GM19324 (cell line): ENCODE results near the gene FGFRL1.
"Not testable (repeated sequence)": the region's sequence is repeated elsewhere in the genome, so short reads cannot be mapped to it uniquely, and the experiment has no call there.

Experiments
- ATAC-seq: cut with Tn5 transposase; IDR thresholded peaks from one replicate; pipeline ENCODE4 v1.9.1; 2021; ENCODE audit warnings: mild to moderate bottlenecking, moderate library complexity; ENCODE audit not compliant: unreplicated experiment, low FRiP score

FGFRL1 gene

DNA sequence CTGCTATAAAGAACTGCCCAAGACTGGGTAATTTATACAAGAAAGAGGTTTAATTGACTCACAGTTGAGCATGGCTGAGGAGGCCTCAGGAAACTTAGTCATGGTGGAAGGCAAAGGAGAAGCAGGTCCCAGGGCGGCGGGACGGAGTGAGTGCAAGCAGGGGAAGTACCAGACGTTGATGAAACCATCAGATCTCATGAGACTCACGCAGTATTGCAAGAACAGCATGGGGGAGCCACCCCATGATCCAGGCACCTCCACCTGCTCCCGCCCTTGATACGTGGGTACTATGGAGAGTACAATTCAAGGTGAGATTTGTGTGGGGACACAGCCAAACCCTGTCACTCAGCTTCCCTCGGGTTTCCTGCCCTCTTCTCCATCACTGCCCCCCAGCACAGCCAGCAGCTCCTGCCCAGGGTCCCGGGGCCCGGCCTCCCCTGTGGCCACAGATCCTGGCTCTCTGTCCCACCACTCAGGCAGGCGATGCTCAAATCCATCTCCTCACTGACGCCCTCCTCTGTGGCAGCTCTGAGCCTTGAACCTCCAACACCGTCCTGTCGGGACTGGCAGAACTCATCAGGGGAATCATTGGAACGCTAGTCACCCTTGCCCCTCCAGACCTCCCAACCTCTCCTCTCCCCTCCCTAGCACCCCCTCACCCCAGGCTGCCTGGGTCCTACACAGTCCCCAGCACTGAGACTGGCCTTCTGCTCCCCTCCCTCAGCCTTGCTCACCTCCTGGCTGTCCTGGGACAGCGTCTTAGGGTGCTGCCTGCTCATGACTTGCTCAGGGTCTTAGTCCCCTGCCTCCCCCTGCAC is 37.6 kb downstream of the FGFRL1 start:
- ATAC-seq, result no peak

DNA sequence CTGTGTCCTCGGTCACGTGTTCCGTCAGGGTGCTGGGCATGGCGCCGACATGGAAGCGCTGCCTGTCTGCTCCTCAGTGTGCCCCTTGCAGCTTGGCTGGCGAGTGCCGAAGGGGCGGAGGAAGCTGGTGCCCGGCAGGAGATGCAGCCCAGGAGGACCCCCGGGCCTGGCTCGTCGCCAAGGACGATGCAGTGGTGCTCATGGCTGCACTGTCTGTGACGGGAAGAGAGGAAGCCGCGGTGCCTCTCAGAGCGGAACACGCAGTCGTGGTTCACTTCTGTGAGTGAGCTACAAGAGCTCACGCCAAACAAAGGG is 38.1 kb downstream of the FGFRL1 start:
- ATAC-seq, result no peak

DNA sequence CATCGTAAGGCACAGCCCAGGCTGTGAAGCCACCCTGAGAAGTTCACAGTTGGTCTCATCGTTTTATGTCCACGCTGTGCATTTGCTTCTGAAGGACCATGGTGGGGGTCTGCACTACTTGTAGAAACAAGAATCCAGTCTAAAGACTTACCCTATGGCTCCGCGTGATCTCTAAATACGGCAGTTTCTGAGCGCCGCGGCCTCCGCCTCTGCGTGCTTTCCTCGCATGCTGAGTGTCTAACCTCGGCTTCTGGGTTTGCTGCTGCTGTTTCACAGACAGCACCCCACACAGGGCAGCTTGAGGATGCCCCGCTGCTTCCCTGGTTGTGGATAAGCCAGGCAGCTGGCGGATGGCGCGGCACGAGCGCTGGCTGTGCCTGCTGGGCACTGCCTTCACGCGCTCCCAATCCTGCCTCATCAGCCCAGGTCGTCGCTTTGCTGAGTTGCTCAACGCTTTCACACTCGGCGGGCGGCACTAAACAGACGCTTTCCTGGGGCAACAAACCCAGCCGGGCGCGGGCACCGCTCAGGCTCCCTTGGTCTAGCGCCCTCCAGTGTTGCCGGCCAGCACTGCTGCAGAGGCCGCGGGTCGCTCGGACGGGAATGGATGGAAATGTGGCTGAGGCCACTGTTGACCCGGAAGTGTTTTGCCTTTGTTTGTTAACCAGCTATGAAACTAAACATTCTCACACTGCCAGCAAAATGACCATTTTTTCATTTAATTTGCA is 39.2 kb downstream of the FGFRL1 start:
- no peak for ATAC-seq

DNA sequence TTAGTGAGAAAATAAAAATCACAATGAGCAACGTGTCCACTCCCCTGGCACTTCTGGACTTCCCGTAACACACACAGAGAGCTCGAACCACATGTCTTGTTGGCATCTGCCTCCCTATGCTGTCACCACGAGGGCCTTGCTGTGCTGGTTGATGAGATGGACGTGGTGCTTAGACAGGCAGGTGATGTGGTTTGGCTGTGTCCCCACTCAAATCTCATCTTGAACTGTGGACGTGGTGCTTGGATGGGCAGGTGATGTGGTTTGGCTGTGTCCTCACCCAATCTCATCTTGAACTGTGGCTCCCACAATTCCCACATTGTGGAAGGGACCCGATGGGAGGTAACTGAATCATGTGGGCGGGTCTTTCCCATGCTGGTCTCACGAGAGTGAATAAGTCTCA is 40.0 kb downstream of the FGFRL1 start:
- ATAC-seq, result no peak

DNA sequence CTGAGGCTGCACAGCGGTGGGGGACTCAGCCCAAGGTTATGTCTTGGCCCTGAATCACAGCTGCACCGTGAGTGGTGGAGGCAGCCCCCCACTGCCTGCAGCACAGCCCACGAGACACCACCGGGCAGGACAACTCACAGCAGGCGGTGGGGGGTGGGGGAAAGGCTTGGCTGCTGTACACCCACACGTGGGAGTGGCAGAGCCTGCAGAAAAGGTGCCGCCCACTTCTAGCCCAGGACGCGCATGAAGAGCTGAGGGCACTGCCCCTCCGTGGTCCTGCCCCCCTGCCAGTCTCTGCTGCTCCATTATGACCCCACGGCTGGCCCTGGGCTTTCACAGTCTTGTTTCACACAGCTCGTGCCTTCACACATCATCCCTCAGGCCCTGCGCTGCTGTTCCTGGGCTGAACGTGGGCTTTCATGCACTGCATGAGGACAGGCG is 40.8 kb downstream of the FGFRL1 start:
- no peak for ATAC-seq

DNA sequence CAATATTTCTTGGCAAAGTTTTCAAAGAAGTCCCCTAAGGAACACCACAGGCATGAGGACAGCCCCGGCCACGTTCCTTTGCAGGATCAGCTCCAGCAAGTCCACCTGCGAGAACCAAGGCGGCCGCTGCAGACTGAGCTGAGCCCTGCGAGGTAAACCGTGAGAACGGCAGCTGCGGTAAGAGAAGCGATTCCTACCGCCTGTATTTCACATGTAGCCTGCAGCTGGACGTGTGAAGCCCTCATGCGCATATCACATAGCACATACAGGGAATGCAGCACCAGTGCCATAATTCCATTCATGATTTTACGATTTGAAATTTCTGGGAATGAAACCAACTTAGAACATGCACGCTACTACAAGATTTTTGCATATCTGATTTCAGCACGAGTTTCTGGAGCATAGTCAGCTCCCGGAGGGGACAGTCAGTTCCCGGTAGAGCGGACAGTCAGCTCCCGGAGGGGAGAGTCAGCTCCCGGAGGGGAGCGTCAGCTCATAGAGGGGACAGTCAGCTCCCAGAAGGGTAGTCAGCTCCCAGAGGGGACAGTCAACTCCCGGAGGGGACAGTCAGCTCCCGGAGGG is 41.7 kb downstream of the FGFRL1 start:
- no peak for ATAC-seq

DNA sequence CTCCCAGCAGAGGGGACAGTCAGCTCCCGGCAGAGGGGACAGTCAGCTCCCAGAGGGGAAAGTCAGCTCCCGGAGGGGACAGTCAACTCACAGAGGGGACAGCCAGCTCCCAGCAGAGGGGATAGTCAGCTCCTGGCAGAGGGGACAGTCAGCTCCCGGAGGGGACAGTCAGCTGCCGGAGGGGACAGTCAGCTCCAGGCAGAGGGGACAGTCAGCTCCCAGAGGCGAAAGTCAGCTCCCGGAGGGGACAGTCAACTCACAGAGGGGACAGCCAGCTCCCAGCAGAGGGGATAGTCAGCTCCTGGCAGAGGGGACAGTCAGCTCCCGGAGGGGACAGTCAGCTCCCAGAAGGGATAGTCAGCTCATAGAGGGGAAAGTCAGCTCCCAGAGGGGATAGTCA is 42.5 kb downstream of the FGFRL1 start:
- not testable (repeated sequence) for ATAC-seq

DNA sequence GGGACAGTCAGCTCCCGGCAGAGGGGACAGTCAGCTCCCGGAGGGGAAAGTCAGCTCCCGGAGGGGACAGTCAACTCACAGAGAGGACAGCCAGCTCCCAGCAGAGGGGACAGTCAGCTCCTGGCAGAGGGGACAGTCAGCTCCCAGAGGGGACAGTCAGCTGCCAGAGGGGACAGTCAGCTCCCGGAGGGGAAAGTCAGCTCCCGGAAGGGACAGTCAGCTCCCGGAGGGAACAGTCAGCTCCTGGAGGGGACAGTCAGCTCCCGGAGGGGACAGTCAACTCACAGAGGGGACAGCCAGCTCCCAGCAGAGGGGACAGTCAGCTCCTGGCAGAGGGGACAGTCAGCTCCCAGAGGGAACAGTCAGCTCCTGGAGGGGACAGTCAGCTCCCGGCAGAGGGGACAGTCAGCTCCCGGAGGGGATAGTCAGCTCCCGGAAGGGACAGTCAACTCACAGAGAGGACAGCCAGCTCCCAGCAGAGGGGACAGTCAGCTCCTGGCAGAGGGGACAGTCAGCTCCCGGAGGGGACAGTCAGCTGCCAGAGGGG is 43.3 kb downstream of the FGFRL1 start:
- not testable (repeated sequence) for ATAC-seq

DNA sequence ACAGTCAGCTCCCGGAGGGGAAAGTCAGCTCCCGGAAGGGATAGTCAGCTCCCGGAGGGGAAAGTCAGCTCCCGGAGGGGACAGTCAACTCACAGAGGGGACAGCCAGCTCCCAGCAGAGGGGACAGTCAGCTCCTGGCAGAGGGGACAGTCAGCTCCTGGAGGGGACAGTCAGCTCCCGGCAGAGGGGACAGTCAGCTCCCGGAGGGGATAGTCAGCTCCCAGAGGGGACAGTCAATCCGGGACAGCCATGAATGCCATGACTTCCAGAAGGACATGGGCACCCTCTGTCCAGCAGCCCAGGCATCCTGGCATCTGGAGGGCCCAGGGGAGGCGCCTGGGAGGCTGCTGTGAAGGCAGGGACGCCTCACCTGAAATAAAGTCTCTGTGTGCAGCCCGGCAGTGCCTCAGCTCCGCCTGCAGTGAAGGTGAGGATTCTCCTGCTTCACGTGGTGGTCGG is 43.8 kb downstream of the FGFRL1 start:
- not testable (repeated sequence) for ATAC-seq

DNA sequence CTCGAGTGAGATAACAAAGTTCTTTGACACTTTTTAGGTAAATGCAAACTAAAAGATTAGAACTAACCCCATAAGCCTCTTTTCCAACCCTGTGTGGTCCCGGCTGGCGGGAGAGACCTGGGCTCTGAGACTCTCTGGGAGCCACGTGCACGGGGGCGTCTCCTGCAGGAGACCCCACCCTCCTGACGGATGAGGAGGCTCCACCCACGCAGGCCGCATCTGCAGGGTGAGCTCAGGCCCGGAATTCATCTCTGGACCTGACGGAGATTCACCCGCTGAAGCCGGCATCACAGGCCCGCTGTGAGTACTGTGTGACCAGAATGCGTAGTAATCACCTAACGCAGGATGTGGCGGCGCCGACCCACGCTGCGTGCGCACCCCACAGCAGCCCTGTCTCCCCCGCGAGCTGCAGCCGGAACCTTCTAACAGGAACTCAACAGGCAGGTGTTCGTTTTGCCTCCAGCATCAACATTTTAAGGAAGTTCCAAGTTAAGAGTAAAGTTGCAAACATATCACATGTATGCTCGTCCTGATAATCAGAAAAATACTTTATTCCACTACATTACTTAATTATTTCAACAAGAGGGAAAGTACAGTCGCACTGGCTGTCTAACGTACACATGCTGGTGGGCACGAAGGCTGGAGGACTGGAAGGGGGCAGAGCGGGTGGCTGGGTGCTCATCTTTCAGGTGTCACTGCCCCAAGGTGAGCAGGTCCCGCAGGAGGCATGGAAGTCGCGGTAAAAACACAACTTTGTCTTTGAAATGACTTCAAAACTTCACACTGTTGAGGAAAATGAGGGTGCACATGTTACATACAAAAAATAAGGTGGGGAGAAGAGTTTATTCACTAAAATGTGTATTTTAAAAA is 44.5 kb downstream of the FGFRL1 start:
- no peak for ATAC-seq

DNA sequence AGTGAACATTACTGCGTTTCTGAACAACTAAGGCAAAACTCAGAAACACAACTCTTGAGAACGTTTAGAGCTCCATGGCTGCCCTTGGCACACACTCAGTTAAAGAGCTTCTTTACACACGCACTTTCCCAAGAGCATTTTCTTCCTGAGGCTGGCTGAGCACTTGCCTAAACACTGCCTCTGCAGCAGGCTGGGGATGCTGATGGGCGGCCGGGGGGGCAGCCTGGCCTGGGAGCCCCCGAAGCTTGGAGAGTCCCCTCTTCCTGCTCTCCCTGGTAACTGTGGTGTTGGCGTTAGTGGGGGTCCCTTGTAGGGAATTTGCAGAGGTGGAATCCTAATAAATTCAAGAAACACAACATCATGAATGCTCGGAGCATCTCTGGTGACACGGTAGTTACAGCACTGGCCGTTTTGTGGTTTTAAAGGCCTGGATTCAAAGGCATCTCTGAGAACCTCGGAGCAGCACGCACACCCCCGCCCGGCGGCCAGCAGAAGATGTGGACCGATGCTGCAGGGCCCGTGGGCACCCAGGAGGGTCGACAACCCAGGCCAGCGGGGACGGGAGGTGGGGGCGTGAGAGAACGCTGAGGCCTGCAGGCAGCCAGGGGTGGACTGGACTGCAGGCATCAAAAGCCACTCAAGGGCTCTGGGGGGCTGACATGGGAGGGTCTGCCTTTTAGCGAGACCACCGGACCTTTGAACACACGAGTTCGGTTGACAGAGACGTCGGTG is 45.4 kb downstream of the FGFRL1 start:
- ATAC-seq, result no peak

DNA sequence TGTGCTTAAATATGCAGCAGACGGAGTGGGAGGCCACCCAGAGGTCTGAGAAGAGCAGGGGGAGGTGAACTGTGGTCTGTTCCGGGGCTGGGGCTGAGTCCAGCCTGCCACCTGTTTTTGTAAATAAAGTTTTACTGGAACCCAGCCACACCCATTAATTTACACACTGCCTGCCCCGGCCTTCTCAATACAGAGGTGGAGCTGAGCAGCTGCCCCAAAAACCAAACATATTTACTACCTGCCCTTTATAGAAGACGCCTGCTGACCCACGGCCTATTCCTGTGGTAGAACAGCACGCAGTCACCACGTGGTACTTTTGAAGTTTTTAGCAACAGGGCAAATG is 45.9 kb downstream of the FGFRL1 start:
- no peak for ATAC-seq

DNA sequence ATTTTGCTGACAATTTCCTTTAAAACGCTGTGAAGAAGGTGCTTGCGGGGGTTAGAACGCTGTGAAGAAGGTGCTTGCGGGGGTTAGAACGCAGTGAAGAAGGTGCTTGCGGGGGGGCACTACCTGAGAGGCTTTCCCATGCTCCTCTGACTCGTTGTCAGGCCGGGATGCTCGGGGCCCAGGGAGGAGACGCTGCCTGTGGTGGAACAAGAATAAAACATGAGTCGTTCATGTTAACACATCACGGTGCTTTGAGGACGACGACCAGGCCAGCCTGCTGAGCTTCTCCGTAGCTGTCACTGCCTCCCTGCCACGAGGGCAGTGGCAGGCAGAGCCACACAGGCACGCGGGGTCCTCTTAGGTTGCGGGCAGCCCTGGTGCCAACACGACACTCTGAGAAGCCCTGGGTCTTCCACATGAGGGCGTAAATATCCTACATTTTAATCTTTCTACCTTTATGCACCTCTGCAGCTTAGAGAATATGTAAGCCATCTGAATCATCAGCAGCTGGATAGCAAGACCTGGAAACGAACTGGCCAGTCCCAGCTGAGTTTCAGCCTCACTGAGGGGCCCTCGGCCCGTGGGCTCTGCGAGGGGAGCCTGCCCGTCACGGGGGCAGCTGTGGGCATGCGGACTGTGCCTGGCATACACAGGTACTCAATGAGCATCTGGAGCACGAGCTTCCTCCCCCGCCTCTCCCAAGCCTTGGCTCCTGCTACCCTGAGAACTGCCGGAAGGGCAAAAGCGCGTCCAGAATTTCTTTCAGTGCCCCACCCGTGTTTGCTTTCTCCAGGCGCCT is 47.0 kb downstream of the FGFRL1 start:
- no peak for ATAC-seq

DNA sequence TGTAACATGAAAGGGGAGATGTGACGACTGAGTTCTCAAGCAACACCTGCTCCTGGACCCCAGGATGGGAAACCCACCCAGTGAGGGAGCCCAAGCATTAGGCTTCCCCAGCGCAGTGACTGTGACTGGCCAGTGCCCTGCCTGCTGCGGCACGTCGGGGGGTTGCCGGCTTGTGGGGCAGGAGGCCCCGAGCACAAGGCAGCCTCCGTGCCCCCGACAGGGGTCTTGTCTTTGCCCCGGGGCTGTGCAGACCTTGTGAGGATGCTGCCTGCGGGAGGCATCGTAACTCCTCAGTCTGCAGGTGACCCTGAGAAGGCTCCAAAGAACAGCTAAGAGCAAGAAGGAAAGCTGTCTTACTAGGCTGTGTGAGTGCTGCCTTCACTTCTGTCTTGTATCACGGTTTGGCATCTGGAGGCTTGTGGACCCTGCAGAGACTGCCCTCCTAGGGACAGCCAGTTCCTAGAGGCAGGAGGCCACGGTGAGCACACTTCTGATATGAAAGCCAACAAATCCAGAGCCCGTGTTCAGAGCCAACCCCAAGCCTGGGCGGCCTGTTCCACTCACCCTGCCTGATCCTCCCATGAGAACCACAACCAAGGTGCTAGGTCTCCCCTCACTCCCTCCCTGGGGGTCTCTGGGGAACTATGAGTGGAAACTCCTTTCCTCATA is 47.7 kb downstream of the FGFRL1 start:
- no peak for ATAC-seq

DNA sequence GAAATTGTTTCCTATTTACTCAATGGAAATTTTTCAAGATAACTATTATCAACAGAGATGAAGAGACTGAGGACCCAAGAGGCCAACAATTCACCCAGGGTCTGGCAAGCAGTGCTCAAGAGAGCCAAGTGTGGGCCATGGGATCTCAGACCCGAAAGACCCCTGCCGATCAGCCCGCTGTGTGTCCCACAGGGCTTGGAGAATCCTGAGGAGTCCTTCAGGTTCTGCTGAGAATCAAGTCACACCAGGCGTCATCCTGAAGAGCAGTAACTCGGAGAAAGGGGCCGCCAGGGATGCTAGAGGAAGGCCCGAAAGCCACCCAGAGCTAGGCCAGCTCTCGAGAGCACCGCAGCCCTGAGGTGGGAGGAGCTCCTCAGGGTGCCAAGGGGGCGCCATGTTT is 48.7 kb downstream of the FGFRL1 start:
- ATAC-seq, result no peak

DNA sequence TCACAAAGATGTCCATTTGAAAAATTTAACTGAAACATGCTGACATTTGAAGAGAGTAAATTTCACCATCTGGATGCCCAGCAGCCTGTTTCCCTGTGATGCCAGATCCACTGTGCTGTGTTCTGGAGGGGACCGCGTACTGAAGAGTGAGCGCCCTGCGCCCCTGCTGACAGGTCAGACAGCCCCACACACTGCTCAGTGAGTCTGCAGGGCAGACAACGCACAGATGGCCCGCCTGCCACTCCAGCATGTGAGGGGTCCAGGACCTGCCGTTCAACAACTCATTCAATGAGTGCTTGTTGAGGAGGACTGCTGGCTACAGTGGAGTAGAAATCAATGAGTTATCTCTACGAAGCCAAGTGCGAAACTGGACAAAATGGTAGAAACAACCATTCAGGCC is 49.2 kb downstream of the FGFRL1 start:
- no peak for ATAC-seq

DNA sequence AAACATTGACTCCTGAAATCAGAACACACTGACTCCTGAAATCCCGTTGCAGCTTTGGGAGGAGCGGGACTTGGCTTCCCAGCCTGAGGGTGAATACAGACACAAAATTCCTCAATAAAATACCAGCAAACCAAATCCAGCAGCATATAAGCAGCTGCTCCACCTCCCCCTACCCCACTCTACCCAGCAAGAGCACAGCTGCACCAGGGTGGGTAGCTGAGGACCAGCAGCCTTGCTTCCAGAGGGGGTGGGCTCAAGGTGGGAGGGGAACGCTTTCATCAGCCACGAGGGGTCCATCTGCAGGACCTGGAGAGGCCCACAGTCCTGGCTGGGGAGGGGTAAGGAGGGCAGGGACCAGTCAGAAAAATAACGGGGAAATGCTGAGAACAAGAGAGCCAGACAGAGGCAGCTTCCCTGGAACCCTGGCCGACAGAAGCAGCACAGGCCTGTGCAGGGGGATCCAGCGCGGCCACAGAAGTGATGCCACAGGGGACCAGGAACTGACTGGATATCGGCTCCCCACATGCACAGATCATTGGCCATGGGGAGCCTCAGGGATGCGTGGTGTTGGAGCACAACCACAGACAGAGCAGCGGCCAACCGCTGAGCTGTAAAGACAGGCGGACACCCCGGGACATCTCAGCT is 49.8 kb downstream of the FGFRL1 start:
- ATAC-seq, result no peak

DNA sequence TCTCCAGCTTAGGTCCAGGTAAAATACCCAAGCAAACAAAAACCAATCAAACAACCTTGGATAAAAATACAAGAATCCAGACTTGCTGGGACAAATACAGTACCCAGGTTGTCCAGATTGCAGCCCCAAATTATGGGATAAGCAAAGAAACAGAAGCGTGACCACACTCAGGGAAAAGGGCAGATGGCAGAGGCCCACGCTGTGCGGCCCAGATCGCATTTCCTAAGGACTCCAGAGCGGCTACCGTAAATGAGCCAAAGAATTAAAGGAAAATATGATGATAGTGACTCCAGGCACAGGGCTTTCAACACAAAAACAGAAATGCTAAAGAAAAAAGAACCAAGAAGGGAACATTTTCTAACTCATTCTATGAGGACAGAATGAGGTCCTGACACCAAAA is 50.3 kb downstream of the FGFRL1 start:
- ATAC-seq, result no peak
